Lower leg skin (tissue), 4 donors: Measurements from ENCODE around the gene CMTM2. TPM values are rescaled to one million over a fixed set of nuclear protein-coding genes. Genes with fewer than 3 reads are reported as not detected.
"Not testable (repeated sequence)": the region's sequence is repeated elsewhere in the genome, so short reads cannot be mapped to it uniquely, and the experiment has no call there.

Experiments used
- DNase-seq, 2 donors: peaks; one replicate each; pipeline ENCODE4 v3.0.0-alpha.2; 2019; ENCODE audit warnings: low spot score in 2 of 2
- H3K4me3 ChIP-seq: fragments of 200-600 bp; sonication (generic); 2 replicates; pipeline ENCODE4 v1.5.1; 2017; ENCODE audit warnings: mild to moderate bottlenecking, low read depth; ENCODE audit not compliant: poor library complexity, severe bottlenecking
- CTCF ChIP-seq, 3 donors: fragments of 450-650 bp; IDR thresholded peaks; one replicate each; pipeline ENCODE4 v1.5.1; 2016; ENCODE audit warnings: antibody characterized with exemption in 3 of 3, mild to moderate bottlenecking in 3 of 3, moderate library complexity in 2 of 3
- POLR2A ChIP-seq, 2 donors: fragments of 450-650 bp; IDR thresholded peaks; one replicate each; pipeline ENCODE4 v1.6.1; 2016 to 2017; ENCODE audit warnings: antibody characterized with exemption in 2 of 2, mild to moderate bottlenecking in 1 of 2, moderate library complexity in 1 of 2
- WGBS, 2 donors: methylation state at CpG; one replicate each; pipeline ENCODE4 v1.1.5; 2018; 5-methylcytosine and 5-hydroxymethylcytosine counted together
- intact Hi-C: fragments of 100-400 bp; cut with DNase I; formaldehyde crosslinking; loops from one replicate; pipeline ENCODE4 v1.15.0; 2023; ENCODE audit warnings: low total_unique reads
- total RNA-seq, 4 donors: library from RNA; depleted of rRNA; stranded (reverse); fragments of >200 nt; gene quantifications; one replicate each; pipeline ENCODE4 v1.1.0, GENCODE V29; 2016

Gene CMTM2
- total RNA-seq, 4 donors from 2014 or later: 0.26 TPM; not detected in 3

DNA sequence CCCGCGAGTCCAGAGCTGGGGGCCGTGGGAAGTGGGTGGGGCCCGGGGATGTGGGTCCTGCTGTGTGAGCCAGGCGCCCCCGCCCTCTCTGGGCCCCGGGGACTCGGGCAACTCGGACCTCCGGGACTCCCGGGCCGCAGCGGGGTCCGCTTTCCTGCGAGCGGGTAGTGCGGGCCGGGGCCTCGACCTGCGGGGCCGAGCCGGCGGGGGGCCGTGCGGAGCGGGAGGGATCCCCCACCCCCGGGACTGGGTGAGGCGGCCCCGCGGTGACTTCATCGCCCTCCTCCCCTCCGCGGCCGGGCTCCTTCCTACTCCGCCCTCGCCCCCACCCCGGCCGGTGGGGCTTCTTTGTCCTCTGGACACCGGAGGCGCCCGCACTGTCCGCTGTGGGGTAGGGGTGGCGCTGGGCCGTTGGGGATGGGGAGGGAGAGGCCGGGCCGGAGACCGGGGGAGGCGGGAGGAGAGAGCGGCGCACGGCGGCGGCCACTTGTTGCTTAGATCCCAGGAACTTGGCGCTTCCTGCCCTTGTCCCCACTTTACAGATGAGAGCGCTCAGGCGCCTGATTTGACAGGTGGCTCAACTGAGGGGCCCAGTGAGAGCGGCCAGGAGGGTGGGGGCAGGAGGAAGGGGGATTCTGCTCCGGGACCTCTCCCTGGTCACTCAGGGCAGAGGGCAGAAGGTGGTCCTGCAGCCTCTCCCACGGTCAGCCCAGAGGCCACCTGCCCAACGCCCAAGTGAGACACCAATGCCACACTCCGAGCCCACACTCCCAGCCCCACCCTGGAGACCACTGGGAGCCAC, 26.1 kb downstream of the CMTM2 start:
- 8 to 11% methylated on average over 20 to 40 of the region's 61 CpGs for WGBS, 2 donors
- peak in 1 of 2 donors; percentile 94 for DNase-seq
- H3K4me3 ChIP-seq: peak overlapping the region; percentile 55
- intact Hi-C loops: no loop called here
- no peak for TF ChIP-seq CTCF (IDR thresholded peaks at IDR 0.05)
- TF ChIP-seq POLR2A (IDR thresholded peaks at IDR 0.05): no peak

- WGBS, 2 donors: 51 to 60% methylated on average over 10 of the region's 10 CpGs
- peak in 1 of 2 donors; percentile 88 for DNase-seq
- no peak overlapping the region for H3K4me3 ChIP-seq
- intact Hi-C loops: no loop called here
- no peak for TF ChIP-seq CTCF (IDR thresholded peaks at IDR 0.05)
Observed at GRCh38 chr16:66605979-66606751, 26.9 kb downstream of the CMTM2 start.

- TF ChIP-seq POLR2A (IDR thresholded peaks at IDR 0.05) (no peak), CTCF (IDR thresholded peaks at IDR 0.05) (peak in 1 of 3 donors; percentile 35)
- WGBS, 2 donors: 46 to 58% methylated on average over 11 to 14 of the region's 17 CpGs
- peak; percentile 76 to 97 for DNase-seq
- intact Hi-C loops: no loop called here
- H3K4me3 ChIP-seq: no peak overlapping the region
Observed at GRCh38 chr16:66608241-66609138, 29.2 kb downstream of the CMTM2 start.

DNA sequence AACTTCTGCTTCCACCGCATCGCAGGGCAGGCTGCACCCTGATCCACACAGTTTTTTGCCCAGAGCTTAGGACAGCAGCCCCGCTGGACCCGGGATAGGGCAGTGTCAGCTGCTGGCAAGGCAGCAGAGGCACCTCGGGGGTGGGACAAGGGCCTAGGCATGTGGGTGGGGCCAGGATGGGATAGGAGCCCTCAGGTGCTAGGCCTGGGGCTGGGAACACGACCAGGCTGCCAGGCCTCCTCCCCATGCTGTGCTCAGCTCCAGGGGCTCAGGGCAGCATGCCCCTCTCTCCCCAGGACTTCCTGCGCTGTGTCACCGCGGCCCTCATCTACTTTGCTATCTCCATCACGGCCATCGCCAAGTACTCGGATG, 29.9 kb downstream of the CMTM2 start:
- DNase-seq: no peak
- no peak for TF ChIP-seq POLR2A (IDR thresholded peaks at IDR 0.05)
- no peak overlapping the region for H3K4me3 ChIP-seq
- intact Hi-C loops: no loop called here
- 71 to 84% methylated on average over 12 of the region's 12 CpGs for WGBS, 2 donors

- DNase-seq: no peak
- intact Hi-C loops: loop anchor here (10.0 kb wide), 1 partner anchor 205 kb away; no protein-coding TSS in a partner anchor
- H3K4me3 ChIP-seq: no peak overlapping the region
- TF ChIP-seq POLR2A (IDR thresholded peaks at IDR 0.05) (no peak), CTCF (IDR thresholded peaks at IDR 0.05) (no peak)
- WGBS, 2 donors: 84 to 89% methylated on average over 14 of the region's 14 CpGs
Observed at GRCh38 chr16:66610111-66610820, 31.0 kb downstream of the CMTM2 start.

- not testable (repeated sequence) for DNase-seq, H3K4me3 ChIP-seq
- intact Hi-C loops: loop anchor here (10.0 kb wide), 1 partner anchor 207 kb away; no protein-coding TSS in a partner anchor
- WGBS, 2 donors: 89 to 93% methylated on average over 8 of the region's 8 CpGs
Observed at GRCh38 chr16:66611911-66612310, 32.6 kb downstream of the CMTM2 start.
